Vagina (tissue), 2 donors: ENCODE data around the gene GOLGA8J. TPM values are rescaled to one million over a fixed set of nuclear protein-coding genes. Genes with fewer than 3 reads are reported as not detected.
"Not testable (repeated sequence)": the region's sequence is repeated elsewhere in the genome, so short reads cannot be mapped to it uniquely, and the experiment has no call there.

Experiments used
- DNase-seq, 2 donors: peaks; one replicate each; pipeline ENCODE4 v3.0.0-alpha.2; 2017; ENCODE audit errors: extremely low spot score in 2 of 2
- H3K27ac ChIP-seq: fragments of 200-600 bp; sonication (generic); one replicate; pipeline ENCODE4 v1.5.1; 2019
- H3K27me3 ChIP-seq: fragments of 200-600 bp; sonication (generic); one replicate; pipeline ENCODE4 v1.5.1; 2019
- H3K36me3 ChIP-seq, 2 donors: fragments of 200-600 bp; sonication (generic); one replicate each; pipeline ENCODE4 v1.5.1; 2017 to 2019
- H3K4me1 ChIP-seq: fragments of 200-600 bp; sonication (generic); one replicate; pipeline ENCODE4 v1.5.1; 2019
- H3K4me3 ChIP-seq, 2 donors: fragments of 200-600 bp; sonication (generic); 1 replicate in 1 of 2; 2 replicates in 1 of 2; pipeline ENCODE4 v1.5.1; 2016 to 2019
- H3K9me3 ChIP-seq: fragments of 200-600 bp; sonication (generic); one replicate; pipeline ENCODE4 v1.5.1; 2019
- intact Hi-C: fragments of 100-400 bp; cut with DNase I; formaldehyde crosslinking; loops from one replicate; pipeline ENCODE4 v1.15.1; 2023
- small RNA-seq: library from RNA; depleted of rRNA; stranded (forward); fragments of <200 nt; gene quantifications from one replicate; pipeline ENCODE3, GENCODE V24; 2016
- total RNA-seq: library from RNA; depleted of rRNA; stranded (reverse); fragments of >200 nt; gene quantifications from one replicate; pipeline ENCODE4 v1.2.3, GENCODE V29; 2016

Gene GOLGA8J
- total RNA-seq, 1 donor from 2014 or later: not detected

GRCh38 chr15:30103941-30104507, 21.3 kb downstream of the GOLGA8J start:
- H3K4me1 ChIP-seq, DNase-seq, H3K36me3 ChIP-seq, H3K9me3 ChIP-seq, H3K27me3 ChIP-seq, intact Hi-C loops, H3K27ac ChIP-seq, H3K4me3 ChIP-seq: not testable (repeated sequence)

- H3K27me3 ChIP-seq, DNase-seq, H3K4me3 ChIP-seq, H3K4me1 ChIP-seq, intact Hi-C loops, H3K36me3 ChIP-seq, H3K27ac ChIP-seq, H3K9me3 ChIP-seq: not testable (repeated sequence)
Measured at GRCh38 chr15:30110591-30110990, 27.8 kb downstream of the GOLGA8J start.

GRCh38 chr15:30130066-30130465, 47.3 kb downstream of the GOLGA8J start:
- DNase-seq, H3K4me1 ChIP-seq, H3K36me3 ChIP-seq, intact Hi-C loops, H3K4me3 ChIP-seq, H3K27me3 ChIP-seq, H3K27ac ChIP-seq, H3K9me3 ChIP-seq: not testable (repeated sequence)

- H3K27ac ChIP-seq, H3K27me3 ChIP-seq, H3K36me3 ChIP-seq, H3K4me1 ChIP-seq, H3K4me3 ChIP-seq, DNase-seq, intact Hi-C loops, H3K9me3 ChIP-seq: not testable (repeated sequence)
Measured at GRCh38 chr15:30134751-30135150, 52.0 kb downstream of the GOLGA8J start, which contains the start of gene GOLGA8T. TSS of gene GOLGA8T (plus strand) at chr15:30135051. CDS start at chr15:30135149, 98 bp downstream.

Small RNA genes within 50 kb of the gene (small RNA-seq; reads per million reads assigned to genes)
- not detected for gene RF00096
- not detected for gene RN7SL673P

Other genes starting within 250 kb of the GOLGA8J start
- gene GOLGA8T, start 52.1 kb downstream of the GOLGA8J start, total RNA-seq: 1.5 TPM